ENCODE data around the gene MFGE8.

MFGE8 gene

GRCh38 chr15:88899251-88899650 is 13.9 kb downstream of the MFGE8 start:
- TF ChIP-seq CTCF (IDR thresholded peaks at IDR 0.05; ENCODE audit: extremely low read depth, insufficient read depth, missing control alignments), result no peak
- in situ Hi-C loops (cut with MboI; ENCODE audit: low pct_unique_long_range_greater_than_20kb, low sequenced_read_pairs, unreplicated experiment), result loop anchor here (10.0 kb wide), 1 partner anchor 126 kb away; no protein-coding TSS in a partner anchor
- no peak for DNase-seq (ENCODE audit: low spot score)

GRCh38 chr15:88898736-88899135 is 14.4 kb downstream of the MFGE8 start:
- TF ChIP-seq CTCF (IDR thresholded peaks at IDR 0.05; ENCODE audit: extremely low read depth, insufficient read depth, missing control alignments), result no peak
- in situ Hi-C loops (cut with MboI; ENCODE audit: low pct_unique_long_range_greater_than_20kb, low sequenced_read_pairs, unreplicated experiment), result loop anchor here (10.0 kb wide), 1 partner anchor 126 kb away; no protein-coding TSS in a partner anchor
- DNase-seq (ENCODE audit: low spot score), result no peak

- TF ChIP-seq CTCF (IDR thresholded peaks at IDR 0.05; ENCODE audit: extremely low read depth, insufficient read depth, missing control alignments), result peak; percentile 21
- in situ Hi-C loops (cut with MboI; ENCODE audit: low pct_unique_long_range_greater_than_20kb, low sequenced_read_pairs, unreplicated experiment), result loop anchor here (10.0 kb wide), 1 partner anchor 127 kb away; no protein-coding TSS in a partner anchor
- DNase-seq (ENCODE audit: low spot score), result no peak
These were observed 15.6 kb downstream of the MFGE8 start for GRCh38 chr15:88897456-88898194.

GRCh38 chr15:88897142-88897455 is 16.1 kb downstream of the MFGE8 start:
- in situ Hi-C loops (cut with MboI; ENCODE audit: low pct_unique_long_range_greater_than_20kb, low sequenced_read_pairs, unreplicated experiment), result loop anchor here (10.0 kb wide), 1 partner anchor 128 kb away; no protein-coding TSS in a partner anchor
- no peak for DNase-seq (ENCODE audit: low spot score)
- no peak for TF ChIP-seq CTCF (IDR thresholded peaks at IDR 0.05; ENCODE audit: extremely low read depth, insufficient read depth, missing control alignments)

GRCh38 chr15:88896333-88897033 is 16.7 kb downstream of the MFGE8 start:
- in situ Hi-C loops (cut with MboI; ENCODE audit: low pct_unique_long_range_greater_than_20kb, low sequenced_read_pairs, unreplicated experiment), result loop anchor here (10.0 kb wide), 1 partner anchor 128 kb away; no protein-coding TSS in a partner anchor
- no peak for TF ChIP-seq CTCF (IDR thresholded peaks at IDR 0.05; ENCODE audit: extremely low read depth, insufficient read depth, missing control alignments)
- DNase-seq (ENCODE audit: low spot score), result no peak

GRCh38 chr15:88894819-88895767 is 18.1 kb downstream of the MFGE8 start, which contains the start of gene HAPLN3:
TSS of gene HAPLN3 (minus strand) at chr15:88895544. CDS start at chr15:88887298, 8,246 bp downstream.
- TF ChIP-seq CTCF (IDR thresholded peaks at IDR 0.05; ENCODE audit: extremely low read depth, insufficient read depth, missing control alignments), result no peak
- peak; percentile 77 for DNase-seq (ENCODE audit: low spot score)
- in situ Hi-C loops (cut with MboI; ENCODE audit: low pct_unique_long_range_greater_than_20kb, low sequenced_read_pairs, unreplicated experiment), result loop anchor here (10.0 kb wide), 1 partner anchor 130 kb away; no protein-coding TSS in a partner anchor

Data from GM13977 (cell line).